Prostate gland (tissue), 2 donors: ENCODE measurements around the gene TPRN.

Source experiments
- CTCF ChIP-seq, 4 experiments: fragments of 200-600 bp in 2 of 4; fragments of 450-650 bp in 2 of 4; sonication (generic) in 2 of 4; IDR thresholded peaks; 1 replicate in 3 of 4; 2 replicates in 1 of 4; pipeline ENCODE4 v1.5.1; 2016 to 2019; ENCODE audit warnings: antibody characterized with exemption in 4 of 4, mild to moderate bottlenecking in 2 of 4, moderate library complexity in 2 of 4
- POLR2A ChIP-seq: fragments of 450-650 bp; IDR thresholded peaks from one replicate; pipeline ENCODE4 v1.6.1; 2016; ENCODE audit warnings: antibody characterized with exemption, mild to moderate bottlenecking
- POLR2AphosphoS5 ChIP-seq: sonication (generic); formaldehyde crosslinking; IDR thresholded peaks from one replicate; pipeline ENCODE4 v1.6.1; 2017; ENCODE audit warnings: antibody characterized with exemption

GRCh38 chr9:137247916-137248175 lies 47.3 kb upstream of the TPRN start:
- no peak for TF ChIP-seq POLR2AphosphoS5
- no peak for TF ChIP-seq CTCF (IDR thresholded peaks at IDR 0.05)
- TF ChIP-seq POLR2A = no peak
